Measurements from ENCODE around the gene PHKB. TPM values are rescaled to one million over a fixed set of nuclear protein-coding genes. Genes with fewer than 3 reads are reported as not detected.

Gene PHKB
- total RNA-seq, 1 donor from 2014 or later = 44.5 TPM

DNA sequence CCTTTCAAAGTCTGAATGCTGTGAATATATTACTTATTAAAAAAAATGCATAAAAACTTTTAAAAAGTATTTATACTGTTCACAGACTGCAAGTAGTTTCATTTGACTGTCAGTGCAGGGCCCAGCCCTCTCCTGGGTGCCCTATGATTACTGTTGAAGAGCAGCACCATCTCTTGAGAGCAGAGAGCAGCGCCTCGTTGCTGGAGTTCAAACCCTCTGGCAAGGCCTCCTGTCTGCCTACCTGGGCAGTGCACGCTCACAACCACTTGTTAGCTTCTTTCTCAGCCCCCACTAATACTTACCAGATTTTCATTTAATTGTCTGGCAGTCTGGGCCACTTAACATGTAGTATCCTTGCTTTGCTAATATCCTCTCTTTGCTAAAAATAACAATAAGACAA, 233.4 kb downstream of the PHKB start:
- DNase-seq (ENCODE audit: low read depth) (no peak), FAIRE-seq (no peak)
- H3K36me3 ChIP-seq (ENCODE audit: control insufficient read depth, insufficient read depth, low read length) = peaks cover 4% of the 10 kb centered on the region
- TF ChIP-seq, protein P1, sequence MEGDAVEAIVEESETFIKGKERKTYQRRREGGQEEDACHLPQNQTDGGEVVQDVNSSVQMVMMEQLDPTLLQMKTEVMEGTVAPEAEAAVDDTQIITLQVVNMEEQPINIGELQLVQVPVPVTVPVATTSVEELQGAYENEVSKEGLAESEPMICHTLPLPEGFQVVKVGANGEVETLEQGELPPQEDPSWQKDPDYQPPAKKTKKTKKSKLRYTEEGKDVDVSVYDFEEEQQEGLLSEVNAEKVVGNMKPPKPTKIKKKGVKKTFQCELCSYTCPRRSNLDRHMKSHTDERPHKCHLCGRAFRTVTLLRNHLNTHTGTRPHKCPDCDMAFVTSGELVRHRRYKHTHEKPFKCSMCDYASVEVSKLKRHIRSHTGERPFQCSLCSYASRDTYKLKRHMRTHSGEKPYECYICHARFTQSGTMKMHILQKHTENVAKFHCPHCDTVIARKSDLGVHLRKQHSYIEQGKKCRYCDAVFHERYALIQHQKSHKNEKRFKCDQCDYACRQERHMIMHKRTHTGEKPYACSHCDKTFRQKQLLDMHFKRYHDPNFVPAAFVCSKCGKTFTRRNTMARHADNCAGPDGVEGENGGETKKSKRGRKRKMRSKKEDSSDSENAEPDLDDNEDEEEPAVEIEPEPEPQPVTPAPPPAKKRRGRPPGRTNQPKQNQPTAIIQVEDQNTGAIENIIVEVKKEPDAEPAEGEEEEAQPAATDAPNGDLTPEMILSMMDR (IDR thresholded peaks at IDR 0.05; ENCODE audit: insufficient read depth, low read length, severe bottlenecking) = no peak
- H3K27me3 ChIP-seq (ENCODE audit: control insufficient read depth, insufficient read depth, low read length) = no peaks in the 10 kb centered on the region
- H3K4me3 ChIP-seq (ENCODE audit: low read depth, low read length) = no peak overlapping the region

DNA sequence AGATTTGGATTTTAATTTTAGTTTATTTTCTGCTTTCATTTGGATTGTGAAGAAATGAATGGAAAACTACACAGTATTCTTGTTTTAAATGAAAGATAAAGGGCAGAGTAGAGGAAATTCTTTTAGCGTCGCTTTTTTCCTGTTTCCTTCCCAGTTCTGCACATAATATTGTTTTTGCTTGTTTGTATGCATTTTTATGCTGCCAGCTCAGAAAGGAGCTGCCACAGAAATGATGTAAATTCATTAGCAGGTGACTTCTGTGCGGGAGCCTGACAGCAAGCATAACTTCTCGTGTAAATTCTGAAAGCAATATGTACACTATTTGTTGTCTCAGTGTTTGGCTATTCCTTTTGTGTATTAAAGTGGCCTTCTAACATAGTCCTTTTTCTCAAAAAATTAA, 234.6 kb downstream of the PHKB start:
- DNase-seq (ENCODE audit: low read depth) (no peak), FAIRE-seq (no peak)
- Histone ChIP-seq H3K27me3 (ENCODE audit: control insufficient read depth, insufficient read depth, low read length) (no peaks in the 10 kb centered on the region), H3K36me3 (ENCODE audit: control insufficient read depth, insufficient read depth, low read length) (peaks cover 4% of the 10 kb centered on the region), H3K4me3 (ENCODE audit: low read depth, low read length) (no peak overlapping the region)
- TF ChIP-seq, protein P1 (IDR thresholded peaks at IDR 0.05; ENCODE audit: insufficient read depth, low read length, severe bottlenecking) = no peak

DNA sequence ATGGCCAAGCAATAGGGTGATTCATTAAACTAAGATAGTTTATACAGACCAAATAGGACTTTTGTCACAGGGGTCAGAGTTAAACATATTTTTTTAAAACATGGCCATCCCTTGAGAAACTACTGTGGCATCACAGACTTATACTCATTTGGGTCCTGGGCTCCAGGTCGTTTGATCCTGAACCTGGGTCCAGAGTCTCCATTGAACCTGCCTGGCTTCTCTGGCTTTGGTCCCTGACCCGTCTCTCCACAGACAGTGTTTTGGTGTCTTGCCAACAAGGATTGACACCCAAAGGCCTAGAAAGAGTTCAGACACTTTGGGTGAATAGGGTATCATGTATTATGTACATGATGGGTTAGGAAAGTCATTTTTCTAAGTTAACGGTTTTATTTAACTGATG, 236.7 kb downstream of the PHKB start:
- no peak for FAIRE-seq
- no peak for DNase-seq (ENCODE audit: low read depth)
- TF ChIP-seq, protein P1 (IDR thresholded peaks at IDR 0.05; ENCODE audit: insufficient read depth, low read length, severe bottlenecking) = no peak
- H3K27me3 ChIP-seq (ENCODE audit: control insufficient read depth, insufficient read depth, low read length) = no peaks in the 10 kb centered on the region
- H3K4me3 ChIP-seq (ENCODE audit: low read depth, low read length) = no peak overlapping the region
- H3K36me3 ChIP-seq (ENCODE audit: control insufficient read depth, insufficient read depth, low read length) = peaks cover 4% of the 10 kb centered on the region

DNA sequence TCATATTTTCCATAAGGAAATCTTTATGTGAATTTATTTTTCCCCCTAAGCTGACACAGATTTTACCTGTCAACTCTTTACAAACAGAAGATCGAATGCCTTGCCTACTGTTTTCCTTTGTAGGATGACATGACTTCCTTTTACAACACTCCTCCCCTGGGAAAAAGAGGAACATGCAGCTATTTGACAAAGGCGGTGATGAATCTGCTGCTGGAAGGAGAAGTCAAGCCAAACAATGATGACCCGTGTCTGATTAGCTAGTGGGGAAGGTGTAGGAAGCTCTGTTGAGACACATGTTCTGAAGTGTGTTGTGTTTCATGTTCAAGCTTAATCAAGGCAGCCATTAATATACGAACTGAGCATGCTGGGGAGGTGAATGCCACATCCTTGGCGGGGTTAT, 238.0 kb downstream of the PHKB start:
- no peak overlapping the region for H3K4me3 ChIP-seq (ENCODE audit: low read depth, low read length)
- no peaks in the 10 kb centered on the region for H3K27me3 ChIP-seq (ENCODE audit: control insufficient read depth, insufficient read depth, low read length)
- FAIRE-seq (no peak), DNase-seq (ENCODE audit: low read depth) (no peak)
- H3K36me3 ChIP-seq (ENCODE audit: control insufficient read depth, insufficient read depth, low read length) = peaks cover 2% of the 10 kb centered on the region
- TF ChIP-seq, protein P1 (IDR thresholded peaks at IDR 0.05; ENCODE audit: insufficient read depth, low read length, severe bottlenecking) = no peak

DNA sequence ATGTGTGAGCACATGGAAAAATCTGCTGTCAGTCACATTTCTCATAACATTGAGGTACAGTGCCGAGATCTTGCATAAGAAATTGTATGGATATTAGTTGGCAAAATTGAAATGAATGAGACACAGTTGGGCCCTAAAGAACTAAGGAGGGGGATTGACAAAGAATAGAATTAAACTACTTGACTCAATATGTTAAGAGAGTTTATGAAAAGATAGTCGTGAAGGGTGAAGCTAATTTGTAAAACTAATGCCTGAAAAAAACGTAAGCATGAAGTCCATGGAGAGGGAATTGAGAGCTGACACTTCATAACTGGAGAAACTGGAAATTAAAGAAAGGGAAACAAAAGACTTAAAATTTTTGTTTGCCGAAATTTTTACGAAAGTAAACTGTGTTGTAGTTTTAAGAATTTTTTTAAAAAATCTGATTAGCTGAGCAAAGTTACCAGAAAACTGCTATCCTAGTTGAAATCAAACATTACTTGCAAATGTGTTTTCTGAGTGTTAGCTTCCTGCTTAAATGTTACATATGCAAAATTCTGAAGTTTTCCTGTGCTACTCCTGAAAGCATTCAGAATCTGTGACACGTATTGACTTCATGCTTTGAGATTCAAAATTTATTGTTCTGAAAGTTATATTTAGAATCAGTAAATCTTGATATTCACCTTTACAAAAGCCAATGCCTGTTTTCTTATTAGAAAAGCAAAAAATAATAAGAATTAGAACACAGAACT, 239.9 kb downstream of the PHKB start:
- no peak for DNase-seq (ENCODE audit: low read depth)
- TF ChIP-seq, protein P1 (IDR thresholded peaks at IDR 0.05; ENCODE audit: insufficient read depth, low read length, severe bottlenecking) = no peak
- Histone ChIP-seq H3K36me3 (ENCODE audit: control insufficient read depth, insufficient read depth, low read length) (no peaks in the 10 kb centered on the region), H3K4me3 (ENCODE audit: low read depth, low read length) (no peak overlapping the region), H3K27me3 (ENCODE audit: control insufficient read depth, insufficient read depth, low read length) (no peaks in the 10 kb centered on the region)
- no peak for FAIRE-seq

DNA sequence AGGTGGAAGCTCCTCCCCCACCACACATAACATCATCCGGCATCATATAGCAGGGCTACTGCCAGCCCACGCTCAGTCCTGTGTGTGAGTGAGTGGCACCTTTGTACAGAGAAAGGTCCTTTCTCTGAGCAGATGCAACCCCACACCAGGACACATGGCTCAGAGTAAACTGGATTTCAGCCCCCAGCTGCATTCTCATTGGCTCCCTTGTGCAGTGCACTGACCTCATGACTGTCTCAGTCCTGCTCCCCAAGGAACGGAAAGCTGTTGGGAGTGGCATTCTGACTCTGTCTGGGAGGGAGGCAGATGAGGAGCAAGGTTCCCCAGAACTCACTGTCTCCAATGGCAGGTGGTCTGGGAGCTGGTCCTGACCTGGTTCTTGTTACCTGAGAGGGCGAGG, 244.1 kb downstream of the PHKB start:
- Histone ChIP-seq H3K4me3 (ENCODE audit: low read depth, low read length) (no peak overlapping the region), H3K36me3 (ENCODE audit: control insufficient read depth, insufficient read depth, low read length) (no peaks in the 10 kb centered on the region), H3K27me3 (ENCODE audit: control insufficient read depth, insufficient read depth, low read length) (no peaks in the 10 kb centered on the region)
- FAIRE-seq (no peak), DNase-seq (ENCODE audit: low read depth) (no peak)
- TF ChIP-seq, protein P1 (IDR thresholded peaks at IDR 0.05; ENCODE audit: insufficient read depth, low read length, severe bottlenecking) = no peak
